Stimulated activated CD8-positive, alpha-beta memory T cell treated with anti-CD3 and anti-CD28 coated beads, Interleukin-7, amount 100 ng/mL, for 1 hour (primary cell): ENCODE results near the gene PAX2.

Source experiments
- DNase-seq, 2 donors: peaks; one replicate each; pipeline ENCODE4 v3.0.0-alpha.2; 2020; ENCODE audit warnings: low read depth in 2 of 2

Gene PAX2

DNA sequence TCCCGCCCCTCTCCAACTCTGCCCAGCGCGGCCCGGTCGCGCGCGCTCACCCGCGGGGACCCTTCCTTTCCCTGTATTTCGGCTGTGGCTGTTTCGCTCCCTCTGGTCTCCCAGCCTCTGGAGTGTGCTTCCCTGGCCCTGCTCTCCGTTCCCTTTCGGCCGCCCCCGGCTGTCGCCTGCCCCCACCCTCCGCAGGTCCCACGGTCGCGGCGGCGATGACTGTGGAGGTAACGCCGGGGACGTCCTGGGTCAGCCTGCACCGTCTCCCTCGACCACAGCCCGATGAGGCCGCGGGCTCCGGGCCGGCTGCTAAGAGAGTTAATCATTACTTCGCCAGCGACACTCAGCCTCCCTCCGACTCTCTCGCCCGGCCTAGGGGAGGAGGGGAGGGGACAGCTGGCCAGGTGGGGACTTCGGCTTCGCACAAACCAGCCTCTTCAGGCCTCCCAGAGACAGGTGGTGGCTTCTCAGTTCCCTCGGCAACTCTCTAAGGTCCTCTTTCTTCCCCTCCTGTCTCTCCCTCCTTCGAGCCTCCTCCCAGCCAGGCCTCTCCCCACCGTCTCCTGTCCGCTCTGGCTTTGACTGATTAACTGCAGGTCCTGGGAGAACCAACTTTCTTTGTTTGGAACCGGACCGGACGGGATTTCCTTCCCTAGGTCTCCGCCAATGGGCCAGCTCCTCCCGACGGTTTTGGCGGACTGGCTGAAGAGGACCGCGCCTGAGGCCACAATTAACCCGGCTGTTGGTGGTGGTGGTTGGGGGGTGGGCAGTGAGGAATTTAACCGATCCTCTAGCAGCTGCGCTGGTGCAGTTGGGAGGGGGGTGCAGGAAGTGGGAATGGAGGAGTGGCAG lies 5.6 kb upstream of the PAX2 start:
- no peak for DNase-seq

DNA sequence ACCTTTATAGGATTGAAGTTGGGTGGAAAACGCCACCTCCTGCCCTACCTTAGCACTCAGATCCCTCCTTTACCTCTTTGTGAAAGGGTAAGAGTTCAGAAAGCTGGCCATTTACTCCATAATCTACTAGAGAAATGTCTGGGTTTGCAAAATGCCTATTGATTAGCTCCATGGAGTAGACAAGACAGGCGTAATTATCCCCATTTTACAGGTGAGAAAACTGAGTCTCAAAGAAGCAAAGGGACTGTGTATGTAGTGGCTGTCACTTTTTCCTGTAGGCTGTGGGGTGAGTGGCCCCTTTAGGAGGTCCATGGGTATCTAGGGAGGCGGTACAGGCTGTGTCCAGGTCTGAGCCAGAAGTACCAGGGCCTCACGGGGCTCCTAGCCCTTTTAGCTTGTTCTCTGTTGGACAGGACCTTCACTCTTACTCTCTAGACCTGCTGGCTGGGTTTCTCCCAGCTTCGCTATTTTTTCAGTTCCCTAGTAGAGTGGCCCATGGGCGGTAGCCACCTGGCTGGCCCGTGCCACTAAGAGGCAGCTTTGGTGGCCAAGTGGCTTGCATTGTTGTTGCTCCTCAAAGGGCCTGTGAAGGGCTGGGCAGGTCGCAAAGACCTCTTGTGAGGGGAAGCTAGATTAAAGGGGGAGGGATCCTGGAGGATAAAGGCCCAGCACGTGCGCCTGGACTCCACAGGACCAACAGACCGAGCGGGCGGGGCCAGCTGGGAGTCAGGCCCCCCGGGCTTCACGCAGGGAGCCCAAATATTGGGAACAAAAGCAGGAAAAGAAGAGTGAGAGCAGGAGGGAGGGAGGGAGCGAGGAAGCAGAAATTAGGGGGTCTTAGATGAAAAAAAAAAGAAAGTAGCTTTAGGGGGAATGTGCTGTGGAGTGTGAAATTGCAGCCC lies 4.7 kb upstream of the PAX2 start:
- DNase-seq: no peak

- no peak for DNase-seq
Measured at GRCh38 chr10:100741378-100742075, 3.9 kb upstream of the PAX2 start.

DNA sequence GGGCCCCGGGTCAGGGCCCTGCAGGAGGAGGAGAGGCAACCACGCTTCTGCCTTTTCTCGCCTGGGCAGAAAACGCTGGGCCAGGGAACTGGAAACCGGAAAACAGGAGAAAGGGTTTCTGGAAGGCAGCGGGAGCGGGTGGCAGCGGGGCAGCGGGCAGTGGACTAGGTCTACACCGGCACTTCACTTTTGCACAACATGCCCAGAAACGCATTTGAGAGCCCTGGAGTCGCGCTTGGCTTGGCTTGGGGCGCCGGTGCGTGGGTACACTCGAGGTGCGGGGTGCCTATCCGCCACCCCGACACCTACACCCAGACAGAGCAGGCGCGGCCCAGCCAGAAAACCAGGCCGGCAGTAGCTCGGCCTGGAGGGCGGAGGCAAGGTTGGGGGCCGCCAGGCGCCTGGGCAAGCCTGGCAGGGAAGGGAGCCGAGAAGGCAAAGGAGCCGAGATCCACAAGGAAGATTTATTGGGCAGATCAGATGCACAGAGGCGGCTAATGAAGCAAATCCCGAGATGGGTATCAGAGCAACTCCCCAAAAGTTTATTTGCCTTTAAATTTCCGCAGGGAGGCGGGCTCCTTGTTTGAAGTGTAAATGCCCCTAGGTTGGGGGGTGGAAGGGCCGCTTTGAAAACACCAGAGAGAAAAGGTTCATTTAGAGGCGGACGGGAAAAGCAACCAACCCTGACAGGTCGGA lies 3.2 kb upstream of the PAX2 start:
- DNase-seq: no peak

DNA sequence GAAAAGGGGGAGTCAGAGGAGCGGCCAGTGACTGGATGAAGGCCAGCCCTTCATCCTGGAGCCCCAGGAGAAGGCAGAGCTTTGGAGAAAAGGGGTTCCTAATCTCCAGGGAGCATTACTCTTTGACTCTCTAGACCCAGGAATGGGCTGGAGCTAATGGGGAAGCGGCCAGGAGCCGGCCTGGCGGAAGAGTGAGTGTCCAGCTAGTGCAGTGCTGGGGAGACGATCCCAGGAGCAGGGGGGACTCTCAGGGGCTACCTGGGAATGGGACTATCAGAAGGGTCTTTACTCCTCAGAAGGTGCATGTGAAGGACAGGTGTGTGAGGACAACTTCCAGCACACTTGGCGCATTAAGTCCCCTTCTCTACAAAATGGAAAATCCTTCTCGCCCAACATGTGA lies 2.4 kb upstream of the PAX2 start:
- DNase-seq: no peak

- DNase-seq: no peak
Measured at GRCh38 chr10:100743626-100744135, 1.7 kb upstream of the PAX2 start.

DNA sequence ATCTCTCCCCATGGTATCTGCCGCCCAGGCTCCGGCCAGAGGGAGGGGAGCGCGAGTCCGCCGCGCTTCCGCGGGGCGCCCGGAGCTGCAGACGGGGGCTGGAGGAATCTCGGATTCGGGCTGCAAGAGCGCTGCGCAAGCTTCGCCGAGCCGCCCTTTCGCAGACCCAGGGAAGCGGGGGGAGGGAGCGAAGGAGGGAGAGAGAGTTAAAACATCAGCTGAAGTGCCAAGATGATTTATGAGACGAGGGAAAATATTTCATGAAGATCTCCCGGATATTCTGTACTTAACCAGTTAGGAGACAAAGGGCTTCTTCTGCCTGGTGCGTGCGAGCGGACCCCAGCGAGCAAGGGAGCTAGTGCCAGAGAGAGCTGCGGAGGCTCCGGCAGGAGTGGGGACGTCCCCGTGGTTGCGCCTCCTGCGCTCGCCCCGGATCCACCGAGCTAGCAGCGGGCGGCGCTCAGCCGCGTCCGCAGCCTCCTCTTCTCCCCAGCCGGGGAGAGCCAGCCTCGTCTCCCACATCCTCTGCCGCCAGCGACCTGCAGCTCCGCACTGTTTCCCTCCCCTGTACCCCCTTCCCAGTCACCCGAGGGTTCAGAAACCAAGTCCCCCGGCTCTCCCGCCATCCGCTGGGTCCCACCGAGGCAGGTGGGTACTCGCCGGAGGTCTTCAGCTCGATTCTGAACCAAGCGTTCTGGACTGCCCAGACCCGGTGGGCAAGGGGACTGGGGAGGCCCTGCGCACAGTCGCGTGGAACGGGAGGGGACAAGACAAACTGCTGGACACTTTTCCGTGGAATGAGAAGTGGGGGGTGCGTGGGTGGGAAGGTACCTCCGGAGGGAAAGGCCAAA lies 1.0 kb upstream of the PAX2 start:
- no peak for DNase-seq

DNA sequence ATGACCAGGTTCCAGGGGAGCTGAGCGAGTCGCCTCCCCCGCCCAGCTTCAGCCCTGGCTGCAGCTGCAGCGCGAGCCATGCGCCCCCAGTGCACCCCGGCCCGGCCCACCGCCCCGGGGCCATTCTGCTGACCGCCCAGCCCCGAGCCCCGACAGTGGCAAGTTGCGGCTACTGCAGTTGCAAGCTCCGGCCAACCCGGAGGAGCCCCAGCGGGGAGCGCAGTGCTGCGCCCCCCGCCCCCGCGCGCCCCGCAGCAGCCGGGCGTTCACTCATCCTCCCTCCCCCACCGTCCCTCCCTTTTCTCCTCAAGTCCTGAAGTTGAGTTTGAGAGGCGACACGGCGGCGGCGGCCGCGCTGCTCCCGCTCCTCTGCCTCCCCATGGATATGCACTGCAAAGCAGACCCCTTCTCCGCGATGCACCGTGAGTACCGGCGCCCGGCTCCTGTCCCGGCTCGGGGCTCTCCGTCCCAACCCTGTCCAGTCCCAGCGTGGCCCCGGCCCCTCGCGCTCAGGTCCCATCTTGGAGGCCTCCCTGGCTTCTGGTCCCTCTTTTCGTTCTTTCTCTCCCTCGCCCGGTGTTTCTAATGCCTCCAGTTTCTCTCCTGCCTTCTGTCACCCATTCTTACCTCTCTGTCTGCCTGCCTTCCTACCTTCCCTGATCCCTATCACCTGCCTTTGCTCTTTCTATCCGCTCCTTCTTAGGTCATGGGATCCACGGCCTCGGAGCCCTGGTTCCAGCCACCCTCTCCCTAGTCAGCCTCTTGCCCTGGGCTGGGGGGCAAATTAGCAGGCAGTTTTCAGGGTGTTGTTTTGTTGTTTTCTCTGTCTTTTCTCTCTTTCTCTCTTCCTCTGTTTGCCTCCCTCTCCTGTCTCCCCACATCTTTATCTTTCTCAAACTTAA lies 751 bp downstream of the PAX2 start:
- no peak for DNase-seq

GRCh38 chr10:100746784-100747455 lies 1.5 kb downstream of the PAX2 start:
- no peak for DNase-seq

DNA sequence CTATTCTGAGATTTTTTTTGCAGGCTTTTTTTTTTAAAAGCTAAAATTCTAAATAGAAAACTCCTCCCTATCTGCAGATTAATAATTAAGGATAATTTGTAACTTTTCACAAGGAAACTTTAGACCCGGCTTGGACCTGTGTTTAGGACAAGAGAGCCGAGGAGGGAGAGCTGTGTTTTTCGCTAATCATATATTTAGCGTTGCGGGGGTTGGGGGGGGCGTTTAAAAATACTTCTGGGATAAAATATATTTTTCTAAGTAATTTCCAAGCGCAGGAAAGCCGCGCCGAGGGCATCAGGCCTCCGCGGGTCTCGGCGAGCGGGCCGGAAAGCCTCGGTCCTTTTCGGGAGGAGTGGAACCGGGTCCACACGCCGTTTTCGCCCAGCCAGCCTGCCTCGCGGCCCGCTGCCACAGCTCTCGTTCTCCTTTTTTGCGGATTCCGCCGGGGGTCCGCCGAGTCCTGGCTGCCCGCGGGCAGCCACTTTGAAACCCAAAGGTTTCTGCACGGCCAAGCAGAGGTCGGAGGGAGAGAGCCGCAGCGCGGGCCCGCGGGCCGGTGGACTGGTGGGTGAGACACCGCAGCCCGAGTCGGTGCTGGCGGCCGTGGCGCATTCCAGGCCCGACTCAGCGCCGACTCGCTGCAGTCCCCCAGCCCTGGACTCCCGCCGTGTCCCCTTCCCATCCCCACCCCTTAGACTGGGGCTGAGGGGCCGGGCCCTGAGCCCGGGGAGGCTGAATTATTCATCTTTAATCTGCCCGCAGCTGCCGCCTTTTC lies 2.3 kb downstream of the PAX2 start:
- no peak for DNase-seq

- no peak for DNase-seq
Measured at GRCh38 chr10:100748231-100749058, 3.1 kb downstream of the PAX2 start.

GRCh38 chr10:100749059-100749308 lies 3.6 kb downstream of the PAX2 start:
- no peak for DNase-seq

DNA sequence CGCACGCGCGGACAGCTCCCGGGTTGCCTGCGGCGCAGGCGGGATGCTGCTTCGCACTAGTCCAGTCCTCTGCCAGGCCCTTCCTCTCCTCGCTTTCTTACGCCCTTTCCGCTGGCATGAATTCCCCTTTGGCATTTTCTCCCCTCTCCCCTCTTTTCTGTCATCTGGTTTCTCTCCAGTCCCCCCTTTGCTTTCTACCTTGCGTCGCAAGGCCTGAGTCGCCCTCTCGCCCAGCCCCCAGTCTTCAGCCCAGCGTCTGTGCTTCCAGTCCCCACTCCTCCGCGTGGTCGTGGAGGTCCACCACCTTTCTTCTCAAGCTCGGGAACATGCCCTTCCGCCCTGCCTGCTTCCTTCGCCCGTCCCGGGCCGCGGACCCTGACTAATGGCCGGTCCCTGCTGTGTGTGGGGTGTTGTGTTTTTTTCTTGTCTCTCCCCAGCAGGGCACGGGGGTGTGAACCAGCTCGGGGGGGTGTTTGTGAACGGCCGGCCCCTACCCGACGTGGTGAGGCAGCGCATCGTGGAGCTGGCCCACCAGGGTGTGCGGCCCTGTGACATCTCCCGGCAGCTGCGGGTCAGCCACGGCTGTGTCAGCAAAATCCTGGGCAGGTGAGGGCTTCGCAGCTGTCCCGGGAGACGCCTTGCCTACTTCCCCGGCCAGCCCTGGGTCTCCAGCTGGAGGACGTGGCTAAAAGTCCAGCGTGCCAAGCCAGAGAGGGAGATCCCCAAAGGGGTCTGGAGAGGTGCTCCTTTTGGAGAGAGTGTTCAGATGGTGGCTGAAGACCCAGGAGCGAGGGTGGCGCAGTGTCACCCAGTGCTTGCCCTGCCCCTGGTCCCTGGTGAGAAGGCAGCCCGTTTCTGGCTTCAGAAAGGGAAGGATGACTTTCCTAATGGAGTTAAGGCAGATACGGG lies 4.2 kb downstream of the PAX2 start:
- DNase-seq: no peak

DNA sequence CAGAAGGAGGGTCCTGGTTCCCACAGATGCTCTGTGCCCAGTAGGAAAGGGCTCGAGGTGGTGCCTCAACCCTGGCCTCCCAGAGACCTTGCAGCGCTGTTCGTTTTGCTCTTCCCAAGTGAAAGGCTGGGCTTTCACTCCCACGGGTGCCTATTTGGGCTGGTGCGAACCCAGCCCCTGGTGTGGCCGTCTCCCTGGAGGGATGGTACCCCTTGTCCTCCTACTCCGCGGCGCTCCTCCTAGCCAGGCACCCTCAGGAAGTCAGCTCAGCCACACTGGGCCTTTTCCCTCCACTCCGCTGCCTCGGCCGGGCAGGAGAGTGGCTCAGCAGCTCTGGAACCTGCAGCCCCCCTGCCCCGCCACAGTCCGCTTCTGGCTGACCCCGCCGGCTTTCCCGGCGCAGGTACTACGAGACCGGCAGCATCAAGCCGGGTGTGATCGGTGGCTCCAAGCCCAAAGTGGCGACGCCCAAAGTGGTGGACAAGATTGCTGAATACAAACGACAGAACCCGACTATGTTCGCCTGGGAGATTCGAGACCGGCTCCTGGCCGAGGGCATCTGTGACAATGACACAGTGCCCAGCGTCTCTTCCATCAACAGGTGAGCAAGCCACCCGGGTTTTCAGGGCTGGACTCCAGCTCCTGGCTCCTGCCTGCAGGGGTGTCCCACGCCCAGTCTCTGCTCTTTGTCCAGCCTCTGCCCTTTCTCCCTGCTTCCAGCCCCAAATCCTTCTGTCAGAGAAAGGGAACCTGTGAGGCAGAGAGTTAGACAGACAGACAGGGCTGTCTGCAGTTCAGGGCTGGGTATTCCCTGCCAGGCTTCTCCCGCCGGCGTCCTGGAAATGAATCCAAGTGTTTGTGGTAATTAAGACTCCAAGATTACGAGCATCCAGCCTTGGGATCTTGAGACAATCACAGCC lies 5.2 kb downstream of the PAX2 start:
- DNase-seq: no peak

DNA sequence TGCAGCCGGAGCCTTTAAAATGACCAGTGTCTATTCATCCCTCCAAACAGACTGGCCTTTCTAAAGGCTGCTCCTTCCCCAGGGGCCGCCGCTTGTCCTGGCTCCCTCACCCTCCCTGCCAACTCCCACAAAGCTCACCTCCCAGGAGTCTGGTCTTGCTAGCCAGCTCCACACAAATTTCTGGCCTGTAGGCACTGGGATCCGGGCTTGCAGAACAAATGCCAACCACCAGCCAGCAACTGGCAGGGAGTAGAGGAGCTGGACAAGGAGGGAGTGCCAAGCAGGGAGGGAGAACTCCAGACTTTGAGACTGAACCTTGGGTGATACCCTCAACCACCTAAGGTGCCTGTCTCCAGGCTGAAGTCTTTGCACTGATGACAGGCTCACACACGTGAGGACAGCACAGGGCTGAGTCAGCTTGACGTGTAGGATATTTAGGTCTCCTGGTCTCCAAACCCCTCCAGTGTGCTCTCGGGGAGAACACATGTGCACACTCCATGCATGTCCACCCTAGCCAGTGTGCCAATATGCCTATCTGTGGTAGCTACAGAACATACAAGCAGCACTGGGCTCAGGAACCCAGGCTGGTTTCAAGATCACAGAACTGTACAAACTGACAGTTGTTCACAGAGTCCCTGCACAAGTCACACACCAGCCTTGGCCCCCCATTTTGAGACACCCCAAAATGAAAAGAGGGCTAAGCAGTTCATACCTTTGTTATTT lies 6.0 kb downstream of the PAX2 start:
- no peak for DNase-seq
